Pulmonary artery endothelial cell (primary cell): ENCODE data around the gene RGL1. TPM values are rescaled to one million over a fixed set of nuclear protein-coding genes. Genes with fewer than 3 reads are reported as not detected.
A peak's percentile ranks its signal among the peaks of the same experiment; 100 is the strongest.

Experiments used
- DNase-seq: peaks from one replicate; pipeline ENCODE4 v3.0.0-alpha.2; 2011; ENCODE audit warnings: low read depth, low spot score
- total RNA-seq: library from RNA; depleted of rRNA; stranded (reverse); fragments of >200 nt; gene quantifications from 2 replicates; pipeline ENCODE4 v1.2.3, GENCODE V29; 2014

RGL1 gene
- total RNA-seq, 1 donor from 2014 or later = 40.8 TPM

- no peak for DNase-seq
Measured at GRCh38 chr1:183863852-183864251, 58.9 kb downstream of the RGL1 start.

GRCh38 chr1:183864611-183865010, 59.7 kb downstream of the RGL1 start:
- DNase-seq = no peak

GRCh38 chr1:183869230-183869629, 64.3 kb downstream of the RGL1 start:
- DNase-seq = no peak

- no peak for DNase-seq
Measured at GRCh38 chr1:183869664-183870063, 64.7 kb downstream of the RGL1 start.

- DNase-seq = no peak
Measured at GRCh38 chr1:183870351-183871077, 65.6 kb downstream of the RGL1 start.

GRCh38 chr1:183871142-183871541, 66.2 kb downstream of the RGL1 start:
- peak; percentile 97 for DNase-seq

- no peak for DNase-seq
Measured at GRCh38 chr1:183871601-183872000, 66.7 kb downstream of the RGL1 start.

GRCh38 chr1:183872403-183872802, 67.5 kb downstream of the RGL1 start:
- DNase-seq = no peak

GRCh38 chr1:183873642-183874041, 68.7 kb downstream of the RGL1 start:
- peak; percentile 91 for DNase-seq

- DNase-seq = no peak
Measured at GRCh38 chr1:183876309-183876708, 71.4 kb downstream of the RGL1 start.

GRCh38 chr1:183877053-183877720, 72.3 kb downstream of the RGL1 start:
- peak; percentile 60 for DNase-seq

GRCh38 chr1:183879494-183879893, 74.6 kb downstream of the RGL1 start:
- DNase-seq = no peak

- DNase-seq = no peak
Measured at GRCh38 chr1:183879966-183880365, 75.0 kb downstream of the RGL1 start.

- no peak for DNase-seq
Measured at GRCh38 chr1:183880531-183881243, 75.8 kb downstream of the RGL1 start.

- DNase-seq = peak; percentile 97
Measured at GRCh38 chr1:183881387-183882131, 76.6 kb downstream of the RGL1 start.

GRCh38 chr1:183882335-183883167, 77.6 kb downstream of the RGL1 start:
- DNase-seq = no peak

GRCh38 chr1:183883623-183884022, 78.7 kb downstream of the RGL1 start:
- no peak for DNase-seq

- no peak for DNase-seq
Measured at GRCh38 chr1:183884526-183884925, 79.6 kb downstream of the RGL1 start.

GRCh38 chr1:183885142-183885735, 80.3 kb downstream of the RGL1 start:
- DNase-seq = no peak

- no peak for DNase-seq
Measured at GRCh38 chr1:183886083-183886828, 81.3 kb downstream of the RGL1 start.
